ENCODE results near the gene KNOP1. TPM values are rescaled to one million over a fixed set of nuclear protein-coding genes. Genes with fewer than 3 reads are reported as not detected.

Gene KNOP1
- 65.0 and 68.9 TPM in 2 replicates for total RNA-seq (2021)
- Bru-seq, nascent RNA, result percentile 83 among the genes with signal in this experiment
- BruChase-seq, experiment 1, labeled RNA remaining after a 2-hour chase, result percentile 89 among the genes with signal in this experiment
- percentile 94 among the genes with signal in this experiment for BruChase-seq, experiment 2, labeled RNA remaining after a 6-hour chase
- long read RNA-seq, full-length matches to known transcripts, result 118 of 171 reads
- long read RNA-seq, partial matches to known transcripts, result 9 of 171 reads
- long read RNA-seq, other reads (novel, unspliced or antisense), result 44 of 171 reads

- Histone ChIP-seq H3K4me1 (ENCODE audit: insufficient read depth, low read length, poor library complexity, severe bottlenecking) (peaks cover 6% of the 10 kb centered on the region), H3K27me3 (replicated peaks; ENCODE audit: insufficient read depth, low read depth, low read length, poor library complexity) (no peaks in the 10 kb centered on the region), H3K36me3 (ENCODE audit: insufficient read depth, low read length, poor library complexity, severe bottlenecking) (peaks cover 16% of the 10 kb centered on the region), H3K4me3 (ENCODE audit: low read depth, low read length, poor library complexity, severe bottlenecking) (peak within 1 kb of the TSS; percentile 81), H3K27ac (ENCODE audit: low read depth, low read length, poor library complexity, severe bottlenecking) (peak within 1 kb of the TSS; percentile 77), H3K9me3 (ENCODE audit: low read depth, low read length, poor library complexity, severe bottlenecking) (no peaks in the 10 kb centered on the region)
- no TSS peak for BruUV-seq (replicated peaks)
- intact Hi-C loops (cut with micrococcal nuclease; ENCODE audit: unreplicated experiment), result loop anchor here (2.0 kb wide), 2 partner anchors 21 to 165 kb away; no protein-coding TSS in a partner anchor
- no peak for TF ChIP-seq CTCF (conservative IDR thresholded peaks at IDR 0.05; ENCODE audit: low read depth, low read length)
- no peak for TF ChIP-seq EZH2 (IDR thresholded peaks at IDR 0.05; ENCODE audit: borderline replicate concordance, low read depth, low read length, poor library complexity, severe bottlenecking)
- CTCF ChIA-PET, result no interaction called here
- peak; percentile 94 for DNase-seq (ENCODE audit: low spot score)
- POLR2A ChIA-PET (ENCODE audit: low non-redundant PET), result no interaction called here
Measured at GRCh38 chr16:19717741-19718623, at the start of gene KNOP1, which contains the start of gene IQCK. Gene KNOP1, minus strand, starts transcription at chr16:19718227. Its CDS starts 3,192 bp downstream, at chr16:19715035. Gene IQCK, plus strand, starts transcription at chr16:19718271. Its CDS starts 36 bp downstream, at chr16:19718307.

DNA sequence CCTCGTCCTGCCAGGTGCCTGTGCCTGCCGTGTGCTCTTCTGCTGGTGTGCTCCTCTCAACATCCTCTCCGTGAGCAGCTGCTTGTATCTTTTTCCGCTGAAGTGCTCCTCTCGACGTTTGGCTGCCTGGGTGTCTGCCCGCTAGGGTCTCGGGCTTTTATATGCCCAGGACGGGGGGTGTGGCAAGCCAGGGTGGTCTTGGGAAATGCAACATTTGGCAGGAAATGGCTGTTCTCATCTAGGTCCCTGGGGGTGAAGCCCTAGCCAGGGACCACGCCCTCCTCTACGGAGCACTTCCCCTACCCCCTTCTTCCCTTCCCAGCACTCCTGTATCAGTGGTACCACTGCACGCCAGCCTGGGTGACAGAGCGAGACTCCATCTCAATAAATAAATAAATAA is 49.5 kb upstream of the KNOP1 start:
- CTCF ChIA-PET, result no interaction called here

More for the DNA sequence above, 49.5 kb upstream of the KNOP1 start:
- Histone ChIP-seq H3K27me3 (replicated peaks; ENCODE audit: insufficient read depth, low read depth, low read length, poor library complexity) (no peaks in the 10 kb centered on the region), H3K27ac (ENCODE audit: low read depth, low read length, poor library complexity, severe bottlenecking) (no peak overlapping the region), H3K4me3 (ENCODE audit: low read depth, low read length, poor library complexity, severe bottlenecking) (no peak overlapping the region), H3K9me3 (ENCODE audit: low read depth, low read length, poor library complexity, severe bottlenecking) (no peaks in the 10 kb centered on the region), H3K4me1 (ENCODE audit: insufficient read depth, low read length, poor library complexity, severe bottlenecking) (no peaks in the 10 kb centered on the region), H3K36me3 (ENCODE audit: insufficient read depth, low read length, poor library complexity, severe bottlenecking) (no peaks in the 10 kb centered on the region)
- POLR2A ChIA-PET (ENCODE audit: low non-redundant PET), result no interaction called here
- intact Hi-C loops (cut with micrococcal nuclease; ENCODE audit: unreplicated experiment), result no loop called here
- TF ChIP-seq CTCF (conservative IDR thresholded peaks at IDR 0.05; ENCODE audit: low read depth, low read length) (no peak), EZH2 (IDR thresholded peaks at IDR 0.05; ENCODE audit: borderline replicate concordance, low read depth, low read length, poor library complexity, severe bottlenecking) (no peak)
- no TSS peak for BruUV-seq (replicated peaks)
- DNase-seq (ENCODE audit: low spot score), result no peak

Data from A673 (cell line).